ENCODE data around the gene STXBP6. TPM values are rescaled to one million over a fixed set of nuclear protein-coding genes. Genes with fewer than 3 reads are reported as not detected.

STXBP6 gene
- total and polyA plus RNA-seq, 2 of the 13 experiments (the other 11 are each of a cell fraction or from before 2014, with no cell fraction given): 35.3 to 42.8 TPM

DNA sequence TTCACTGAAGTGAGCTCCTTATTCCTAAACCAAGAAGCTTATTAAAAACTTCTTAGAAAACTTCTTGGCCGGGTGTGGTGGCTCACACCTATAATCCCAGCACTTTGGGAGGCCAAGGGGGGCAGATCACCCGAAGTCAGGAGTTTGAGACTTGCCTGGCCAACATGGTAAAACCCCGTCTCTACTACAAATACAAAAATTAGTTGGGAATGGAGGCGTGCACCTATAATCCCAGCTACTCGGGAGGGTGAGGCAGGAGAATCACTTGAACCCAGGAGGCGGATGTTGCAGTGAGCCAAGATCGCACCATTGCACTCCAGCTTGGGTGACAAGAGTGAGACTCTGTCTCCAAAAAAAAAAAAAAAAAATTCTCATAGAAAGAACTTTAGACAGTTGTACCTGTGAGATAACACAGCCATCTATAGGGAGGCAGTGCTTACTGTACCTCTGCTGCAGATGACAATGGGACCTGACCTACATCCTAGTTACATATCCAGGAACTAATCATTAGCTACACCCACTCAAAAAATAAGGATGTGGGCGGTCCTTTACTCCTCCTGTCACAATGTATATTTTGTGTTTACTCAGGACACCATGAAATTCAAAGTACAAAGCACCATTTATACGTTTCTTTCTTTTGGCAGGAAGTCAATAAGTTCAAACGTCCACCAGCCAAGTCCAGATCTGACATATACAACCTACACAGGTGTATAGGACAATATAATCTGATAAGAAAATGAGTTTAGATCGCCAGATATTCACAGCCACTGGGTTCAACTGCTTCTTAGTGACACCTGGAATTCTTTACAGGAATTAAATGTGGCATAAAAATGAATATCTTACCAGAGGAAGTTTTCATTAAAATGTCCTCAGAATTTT lies 14.9 kb downstream of the STXBP6 start (continued):
- TF ChIP-seq ZNF260 (CRISPR knock-in tag; IDR thresholded peaks at IDR 0.05; ENCODE audit: borderline replicate concordance, low read depth) (no peak), SNRNP70 (IDR thresholded peaks at IDR 0.05; ENCODE audit: low read depth, low read length) (no peak), MYNN (CRISPR knock-in tag; IDR thresholded peaks at IDR 0.05; ENCODE audit: low read depth) (no peak), RFX1 (IDR thresholded peaks at IDR 0.05) (no peak), ZNF660 (CRISPR knock-in tag; IDR thresholded peaks at IDR 0.05; ENCODE audit: borderline replicate concordance, low read depth) (no peak), DMAP1 (CRISPR knock-in tag; IDR thresholded peaks at IDR 0.05) (peak; percentile 32; the same call in 1 of the 2 replicates), NCOA2 (CRISPR knock-in tag; IDR thresholded peaks at IDR 0.05) (peak; percentile 86), SALL2 (CRISPR knock-in tag; IDR thresholded peaks at IDR 0.05) (no peak), AGO1 (IDR thresholded peaks at IDR 0.05; ENCODE audit: low read depth, low read length, poor library complexity, severe bottlenecking) (no peak), IKZF1 (IDR thresholded peaks at IDR 0.05) (no peak), ZNF780A (CRISPR knock-in tag; IDR thresholded peaks at IDR 0.05) (no peak), PTBP1 (IDR thresholded peaks at IDR 0.05; ENCODE audit: low read depth, low read length, poor library complexity, severe bottlenecking) (no peak), ZNF251 (CRISPR knock-in tag; IDR thresholded peaks at IDR 0.05) (no peak), PAX8 (CRISPR knock-in tag; IDR thresholded peaks at IDR 0.05; ENCODE audit: borderline replicate concordance) (no peak), SSRP1 (CRISPR knock-in tag; IDR thresholded peaks at IDR 0.05) (no peak)
- TF ChIP-seq, protein P1, sequence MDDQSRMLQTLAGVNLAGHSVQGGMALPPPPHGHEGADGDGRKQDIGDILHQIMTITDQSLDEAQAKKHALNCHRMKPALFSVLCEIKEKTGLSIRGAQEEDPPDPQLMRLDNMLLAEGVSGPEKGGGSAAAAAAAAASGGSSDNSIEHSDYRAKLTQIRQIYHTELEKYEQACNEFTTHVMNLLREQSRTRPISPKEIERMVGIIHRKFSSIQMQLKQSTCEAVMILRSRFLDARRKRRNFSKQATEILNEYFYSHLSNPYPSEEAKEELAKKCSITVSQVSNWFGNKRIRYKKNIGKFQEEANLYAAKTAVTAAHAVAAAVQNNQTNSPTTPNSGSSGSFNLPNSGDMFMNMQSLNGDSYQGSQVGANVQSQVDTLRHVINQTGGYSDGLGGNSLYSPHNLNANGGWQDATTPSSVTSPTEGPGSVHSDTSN (CRISPR knock-in tag; IDR thresholded peaks at IDR 0.05; ENCODE audit: borderline replicate concordance): no peak
- TF ChIP-seq, protein P2, sequence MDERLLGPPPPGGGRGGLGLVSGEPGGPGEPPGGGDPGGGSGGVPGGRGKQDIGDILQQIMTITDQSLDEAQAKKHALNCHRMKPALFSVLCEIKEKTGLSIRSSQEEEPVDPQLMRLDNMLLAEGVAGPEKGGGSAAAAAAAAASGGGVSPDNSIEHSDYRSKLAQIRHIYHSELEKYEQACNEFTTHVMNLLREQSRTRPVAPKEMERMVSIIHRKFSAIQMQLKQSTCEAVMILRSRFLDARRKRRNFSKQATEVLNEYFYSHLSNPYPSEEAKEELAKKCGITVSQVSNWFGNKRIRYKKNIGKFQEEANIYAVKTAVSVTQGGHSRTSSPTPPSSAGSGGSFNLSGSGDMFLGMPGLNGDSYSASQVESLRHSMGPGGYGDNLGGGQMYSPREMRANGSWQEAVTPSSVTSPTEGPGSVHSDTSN (CRISPR knock-in tag; IDR thresholded peaks at IDR 0.05): no peak
- TF ChIP-seq, protein P3, sequence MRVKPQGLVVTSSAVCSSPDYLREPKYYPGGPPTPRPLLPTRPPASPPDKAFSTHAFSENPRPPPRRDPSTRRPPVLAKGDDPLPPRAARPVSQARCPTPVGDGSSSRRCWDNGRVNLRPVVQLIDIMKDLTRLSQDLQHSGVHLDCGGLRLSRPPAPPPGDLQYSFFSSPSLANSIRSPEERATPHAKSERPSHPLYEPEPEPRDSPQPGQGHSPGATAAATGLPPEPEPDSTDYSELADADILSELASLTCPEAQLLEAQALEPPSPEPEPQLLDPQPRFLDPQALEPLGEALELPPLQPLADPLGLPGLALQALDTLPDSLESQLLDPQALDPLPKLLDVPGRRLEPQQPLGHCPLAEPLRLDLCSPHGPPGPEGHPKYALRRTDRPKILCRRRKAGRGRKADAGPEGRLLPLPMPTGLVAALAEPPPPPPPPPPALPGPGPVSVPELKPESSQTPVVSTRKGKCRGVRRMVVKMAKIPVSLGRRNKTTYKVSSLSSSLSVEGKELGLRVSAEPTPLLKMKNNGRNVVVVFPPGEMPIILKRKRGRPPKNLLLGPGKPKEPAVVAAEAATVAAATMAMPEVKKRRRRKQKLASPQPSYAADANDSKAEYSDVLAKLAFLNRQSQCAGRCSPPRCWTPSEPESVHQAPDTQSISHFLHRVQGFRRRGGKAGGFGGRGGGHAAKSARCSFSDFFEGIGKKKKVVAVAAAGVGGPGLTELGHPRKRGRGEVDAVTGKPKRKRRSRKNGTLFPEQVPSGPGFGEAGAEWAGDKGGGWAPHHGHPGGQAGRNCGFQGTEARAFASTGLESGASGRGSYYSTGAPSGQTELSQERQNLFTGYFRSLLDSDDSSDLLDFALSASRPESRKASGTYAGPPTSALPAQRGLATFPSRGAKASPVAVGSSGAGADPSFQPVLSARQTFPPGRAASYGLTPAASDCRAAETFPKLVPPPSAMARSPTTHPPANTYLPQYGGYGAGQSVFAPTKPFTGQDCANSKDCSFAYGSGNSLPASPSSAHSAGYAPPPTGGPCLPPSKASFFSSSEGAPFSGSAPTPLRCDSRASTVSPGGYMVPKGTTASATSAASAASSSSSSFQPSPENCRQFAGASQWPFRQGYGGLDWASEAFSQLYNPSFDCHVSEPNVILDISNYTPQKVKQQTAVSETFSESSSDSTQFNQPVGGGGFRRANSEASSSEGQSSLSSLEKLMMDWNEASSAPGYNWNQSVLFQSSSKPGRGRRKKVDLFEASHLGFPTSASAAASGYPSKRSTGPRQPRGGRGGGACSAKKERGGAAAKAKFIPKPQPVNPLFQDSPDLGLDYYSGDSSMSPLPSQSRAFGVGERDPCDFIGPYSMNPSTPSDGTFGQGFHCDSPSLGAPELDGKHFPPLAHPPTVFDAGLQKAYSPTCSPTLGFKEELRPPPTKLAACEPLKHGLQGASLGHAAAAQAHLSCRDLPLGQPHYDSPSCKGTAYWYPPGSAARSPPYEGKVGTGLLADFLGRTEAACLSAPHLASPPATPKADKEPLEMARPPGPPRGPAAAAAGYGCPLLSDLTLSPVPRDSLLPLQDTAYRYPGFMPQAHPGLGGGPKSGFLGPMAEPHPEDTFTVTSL (CRISPR knock-in tag; IDR thresholded peaks at IDR 0.05; ENCODE audit: borderline replicate concordance): peak; percentile 75; the same call in 1 of the 2 replicates
- TF ChIP-seq, protein P4, sequence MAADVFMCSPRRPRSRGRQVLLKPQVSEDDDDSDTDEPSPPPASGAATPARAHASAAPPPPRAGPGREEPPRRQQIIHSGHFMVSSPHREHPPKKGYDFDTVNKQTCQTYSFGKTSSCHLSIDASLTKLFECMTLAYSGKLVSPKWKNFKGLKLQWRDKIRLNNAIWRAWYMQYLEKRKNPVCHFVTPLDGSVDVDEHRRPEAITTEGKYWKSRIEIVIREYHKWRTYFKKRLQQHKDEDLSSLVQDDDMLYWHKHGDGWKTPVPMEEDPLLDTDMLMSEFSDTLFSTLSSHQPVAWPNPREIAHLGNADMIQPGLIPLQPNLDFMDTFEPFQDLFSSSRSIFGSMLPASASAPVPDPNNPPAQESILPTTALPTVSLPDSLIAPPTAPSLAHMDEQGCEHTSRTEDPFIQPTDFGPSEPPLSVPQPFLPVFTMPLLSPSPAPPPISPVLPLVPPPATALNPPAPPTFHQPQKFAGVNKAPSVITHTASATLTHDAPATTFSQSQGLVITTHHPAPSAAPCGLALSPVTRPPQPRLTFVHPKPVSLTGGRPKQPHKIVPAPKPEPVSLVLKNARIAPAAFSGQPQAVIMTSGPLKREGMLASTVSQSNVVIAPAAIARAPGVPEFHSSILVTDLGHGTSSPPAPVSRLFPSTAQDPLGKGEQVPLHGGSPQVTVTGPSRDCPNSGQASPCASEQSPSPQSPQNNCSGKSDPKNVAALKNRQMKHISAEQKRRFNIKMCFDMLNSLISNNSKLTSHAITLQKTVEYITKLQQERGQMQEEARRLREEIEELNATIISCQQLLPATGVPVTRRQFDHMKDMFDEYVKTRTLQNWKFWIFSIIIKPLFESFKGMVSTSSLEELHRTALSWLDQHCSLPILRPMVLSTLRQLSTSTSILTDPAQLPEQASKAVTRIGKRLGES (CRISPR knock-in tag; IDR thresholded peaks at IDR 0.05; ENCODE audit: borderline replicate concordance): no peak

Data from HepG2 (cell line).